SK-N-SH (cell line): ENCODE measurements around the gene CNTNAP2. TPM values are rescaled to one million over a fixed set of nuclear protein-coding genes. Genes with fewer than 3 reads are reported as not detected.

ENCODE experiments used
- CTCF ChIA-PET: fragments of 300-600, 350-600 bp; formaldehyde crosslinking; extraction: SDS; loops from one replicate; lab custom pipeline; 2021; lab: Yijun Ruan, JAX
- POLR2A ChIA-PET: fragments of 350-600 bp; sonication (Branson Sonifier 250); formaldehyde crosslinking; extraction: SDS; loops from one replicate; lab custom pipeline; 2020; ENCODE audit warnings: antibody characterized with exemption, inconsistent platforms; lab: Yijun Ruan, JAX
- DNase-seq: peaks from one replicate; pipeline ENCODE4 v3.0.0; 2012
- H2AFZ ChIP-seq: fragments of 200-600 bp; sonication (generic); 2 replicates; pipeline ENCODE4 v1.8.1; 2016; ENCODE audit warnings: antibody characterized with exemption, mild to moderate bottlenecking, low read depth
- H3F3A ChIP-seq: fragments of 200-600 bp; sonication (generic); replicated peaks from 2 replicates; pipeline ENCODE3; 2016; ENCODE audit warnings: antibody characterized with exemption, mild to moderate bottlenecking; ENCODE audit not compliant: insufficient read depth
- H3K27ac ChIP-seq, 2 experiments: fragments of 200-500 bp in 1 of 2; fragments of 200-600 bp in 1 of 2; sonication (Bioruptor generic) in 1 of 2; sonication (generic), shearing (Covaris generic) in 1 of 2; 2 replicates each; pipeline versions ENCODE4 v1.5.1 to v1.6.1; 2014 to 2016; ENCODE audit warnings: low read depth in 2 of 2, inconsistent platforms in 1 of 2, low read length in 1 of 2, mild to moderate bottlenecking in 1 of 2, mixed read lengths in 1 of 2
- H3K27me3 ChIP-seq: fragments of 200-600 bp; sonication (generic), shearing (Covaris generic); 2 replicates; pipeline ENCODE4 v1.6.1; 2016; ENCODE audit warnings: mixed run types; ENCODE audit not compliant: insufficient read depth
- H3K36me3 ChIP-seq, 2 experiments: fragments of 200-500 bp in 1 of 2; fragments of 200-600 bp in 1 of 2; sonication (Bioruptor generic) in 1 of 2; sonication (generic) in 1 of 2; replicated peaks in 1 of 2; 2 replicates each; pipeline versions ENCODE3 to v1.5.1; 2014 to 2016; ENCODE audit warnings: low read length in 1 of 2, mild to moderate bottlenecking in 1 of 2; ENCODE audit not compliant: insufficient read depth in 2 of 2, control insufficient read depth in 1 of 2
- H3K4me1 ChIP-seq, 2 experiments: fragments of 200-500 bp in 1 of 2; fragments of 200-600 bp in 1 of 2; sonication (Bioruptor generic) in 1 of 2; sonication (generic), shearing (Covaris generic) in 1 of 2; 2 replicates each; pipeline versions ENCODE4 v1.5.1 to v1.6.1; 2014 to 2016; ENCODE audit warnings: low read depth in 1 of 2, low read length in 1 of 2, mixed run types in 1 of 2; ENCODE audit not compliant: insufficient read depth in 2 of 2, control insufficient read depth in 1 of 2
- H3K4me2 ChIP-seq: fragments of 200-600 bp; sonication (generic), shearing (Covaris generic); 2 replicates; pipeline ENCODE4 v1.6.1; 2017; ENCODE audit warnings: mixed run types
- H3K4me3 ChIP-seq, 2 experiments: fragments of 200-500 bp in 1 of 2; fragments of 200-600 bp in 1 of 2; sonication (Bioruptor generic) in 1 of 2; sonication (generic), shearing (Covaris generic) in 1 of 2; 2 replicates each; pipeline versions ENCODE4 v1.5.1 to v1.8.1; 2014 to 2016; ENCODE audit warnings: low read depth in 2 of 2, inconsistent platforms in 1 of 2, low read length in 1 of 2, mild to moderate bottlenecking in 1 of 2, mixed read lengths in 1 of 2, moderate library complexity in 1 of 2
- H3K79me2 ChIP-seq: fragments of 200-600 bp; sonication (generic); 2 replicates; pipeline ENCODE4 v1.8.1; 2017; ENCODE audit warnings: mild to moderate bottlenecking; ENCODE audit not compliant: insufficient read depth
- H3K9ac ChIP-seq: fragments of 200-600 bp; sonication (generic); 2 replicates; pipeline ENCODE4 v1.6.1; 2017; ENCODE audit warnings: mixed run types
- H3K9me2 ChIP-seq: fragments of 200-600 bp; sonication (generic); 2 replicates; pipeline ENCODE4 v1.6.1; 2017; ENCODE audit warnings: mixed run types
- H3K9me3 ChIP-seq: fragments of 200-600 bp; sonication (generic); 2 replicates; pipeline ENCODE4 v1.6.1; 2017; ENCODE audit warnings: mixed run types, mild to moderate bottlenecking, moderate library complexity
- H4K20me1 ChIP-seq: fragments of 200-600 bp; sonication (generic); 2 replicates; pipeline ENCODE4 v1.6.1; 2017; ENCODE audit warnings: mild to moderate bottlenecking, mixed run types; ENCODE audit not compliant: insufficient read depth
- ELF1 ChIP-seq: IDR thresholded peaks from 2 replicates; pipeline ENCODE4 v1.4.0; 2012
- EP300 ChIP-seq, 2 experiments: IDR thresholded peaks; 2 replicates each; pipeline versions ENCODE4 v1.4.0 to v1.6.1; 2012; ENCODE audit warnings: borderline replicate concordance in 1 of 2, low read depth in 1 of 2, low read length in 1 of 2
- FOSL2 ChIP-seq: IDR thresholded peaks from 2 replicates; pipeline ENCODE4 v1.4.0; 2012; ENCODE audit warnings: low read depth, mild to moderate bottlenecking, moderate library complexity, borderline replicate concordance
- FOXJ3 ChIP-seq: sonication (generic); formaldehyde crosslinking; IDR thresholded peaks from 2 replicates; pipeline ENCODE4 v1.5.1; 2020; ENCODE audit warnings: mild to moderate bottlenecking, missing genetic modification reagents
- FOXM1 ChIP-seq: IDR thresholded peaks from 2 replicates; pipeline ENCODE4 v1.4.0; 2012; ENCODE audit warnings: low read depth, mild to moderate bottlenecking
- GABPA ChIP-seq: IDR thresholded peaks from 2 replicates; pipeline ENCODE4 v1.4.0; 2012; ENCODE audit warnings: low read depth, mild to moderate bottlenecking
- GATA2 ChIP-seq: sonication (generic); formaldehyde crosslinking; IDR thresholded peaks from 2 replicates; pipeline ENCODE4 v1.5.0; 2020; ENCODE audit warnings: mild to moderate bottlenecking, missing genetic modification reagents
- JUND ChIP-seq: IDR thresholded peaks from 2 replicates; pipeline ENCODE4 v1.4.0; 2012
- MEF2A ChIP-seq: IDR thresholded peaks from 2 replicates; pipeline ENCODE4 v1.4.0; 2012; ENCODE audit warnings: low read depth, borderline replicate concordance
- RXRA ChIP-seq: IDR thresholded peaks from 2 replicates; pipeline ENCODE4 v1.4.0; 2012; ENCODE audit warnings: low read depth, mild to moderate bottlenecking, borderline replicate concordance
- SIN3A ChIP-seq: IDR thresholded peaks from 2 replicates; pipeline ENCODE4 v1.6.1; 2012; ENCODE audit warnings: low read depth, mild to moderate bottlenecking, low read length, moderate library complexity, borderline replicate concordance
- SMC3 ChIP-seq: IDR thresholded peaks from 2 replicates; pipeline ENCODE4 v1.6.1; 2012; ENCODE audit warnings: low read depth, low read length, improper control_type of control experiment
- TCF12 ChIP-seq: IDR thresholded peaks from 2 replicates; pipeline ENCODE4 v1.4.0; 2012
- WGBS: methylation state at CpG from one replicate; pipeline ENCODE4 v1.1.6; 2017; ENCODE audit warnings: low lambda C conversion rate; 5-methylcytosine and 5-hydroxymethylcytosine counted together
- polyA plus RNA-seq, 3 experiments: library from polyadenylated mRNA; depleted of rRNA; stranded (reverse); fragments of >200 nt; gene quantifications; 2 replicates each; pipeline ENCODE4 v1.2.3, GENCODE V29; 2012
- TF ChIP-seq, protein P1 (sequence below): fragments of 200-600 bp; sonication (generic); IDR thresholded peaks from 2 replicates; pipeline ENCODE4 v1.6.1; 2017; ENCODE audit warnings: antibody characterized with exemption, mild to moderate bottlenecking, moderate library complexity
- TF ChIP-seq, protein P2 (sequence below): fragments of 150-350 bp; IDR thresholded peaks from 2 replicates; pipeline ENCODE4 v1.6.1; 2017; ENCODE audit warnings: antibody characterized with exemption, low read length, low read depth, borderline replicate concordance
- TF ChIP-seq, protein P3 (sequence below): IDR thresholded peaks from 2 replicates; pipeline ENCODE4 v1.4.0; 2012; ENCODE audit warnings: low read depth, borderline replicate concordance
- TF ChIP-seq, protein P4 (sequence below): IDR thresholded peaks from 2 replicates; pipeline ENCODE4; 2012
- TF ChIP-seq, protein P5 (sequence below): IDR thresholded peaks from 2 replicates; pipeline ENCODE4 v1.6.1; 2012; ENCODE audit warnings: mild to moderate bottlenecking, low read depth, low read length, moderate library complexity

Gene CNTNAP2
- polyA plus RNA-seq, 1 of the 3 experiments (the other 2 are of a cell fraction): 3.4 TPM

DNA sequence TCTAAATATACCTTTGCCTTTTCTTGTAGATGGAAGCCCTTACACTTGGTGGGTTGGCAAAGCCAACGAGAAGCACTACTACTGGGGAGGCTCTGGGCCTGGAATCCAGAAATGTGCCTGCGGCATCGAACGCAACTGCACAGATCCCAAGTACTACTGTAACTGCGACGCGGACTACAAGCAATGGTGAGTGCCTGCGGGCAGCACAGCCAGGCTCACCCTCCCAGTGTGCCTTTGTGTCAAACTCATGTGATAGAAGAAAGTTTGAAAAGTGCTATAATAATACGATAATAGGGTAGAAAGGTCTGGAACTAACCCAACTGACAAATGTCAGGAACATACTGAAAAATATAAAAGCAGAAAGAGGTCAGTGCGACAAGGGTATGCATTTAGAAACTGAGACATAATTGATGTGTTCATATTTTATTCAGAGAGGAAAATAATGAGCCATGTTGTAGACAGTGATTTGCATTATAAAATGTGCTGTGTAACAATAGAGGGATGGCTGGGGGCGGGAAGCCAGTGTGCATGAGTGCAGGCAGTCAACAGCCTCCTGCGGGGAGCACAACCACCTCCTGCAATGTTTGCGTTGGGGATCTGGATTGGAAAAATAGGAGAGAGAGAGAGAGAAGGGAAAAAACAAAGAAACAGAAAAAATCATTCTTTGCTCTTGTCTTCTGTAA lies 1787.1 kb downstream of the CNTNAP2 start:
- Histone ChIP-seq H3K9ac (no peak overlapping the region), H3F3A (no peaks in the 10 kb centered on the region), H3K9me2 (no peaks in the 10 kb centered on the region), H3K4me3 (no peak overlapping the region), H3K9me3 (no peaks in the 10 kb centered on the region), H3K27ac (no peak overlapping the region)
- POLR2A ChIA-PET: no interaction called here
- TF ChIP-seq SMC3: no peak
- no peak for TF ChIP-seq FOXM1
- no peak for TF ChIP-seq FOXJ3 (CRISPR knock-in tag)
- no peak for TF ChIP-seq EP300 (IDR thresholded peaks at IDR 0.05; ENCODE audit: borderline replicate concordance in 1 of 2, low read depth in 1 of 2, low read length in 1 of 2)
- no peak for TF ChIP-seq SIN3A
- TF ChIP-seq GATA2 (CRISPR knock-in tag): no peak
- TF ChIP-seq RXRA: no peak
- no peak for TF ChIP-seq JUND
- TF ChIP-seq, all 33 proteins: peak for 0
- Histone ChIP-seq H3K27me3 (no peaks in the 10 kb centered on the region), H3K36me3 (no peaks in the 10 kb centered on the region), H3K4me1 (no peaks in the 10 kb centered on the region), H4K20me1 (no peaks in the 10 kb centered on the region), H3K79me2 (no peaks in the 10 kb centered on the region), H3K4me2 (no peak overlapping the region), H2AFZ (no peak overlapping the region)
- no peak for DNase-seq
- 81% methylated on average over 13 of the region's 13 CpGs for WGBS
- CTCF ChIA-PET: interaction anchor here (0.6 kb wide), 1 partner anchor 216 kb away, joined by 3 read pairs; no protein-coding TSS in a partner anchor

DNA sequence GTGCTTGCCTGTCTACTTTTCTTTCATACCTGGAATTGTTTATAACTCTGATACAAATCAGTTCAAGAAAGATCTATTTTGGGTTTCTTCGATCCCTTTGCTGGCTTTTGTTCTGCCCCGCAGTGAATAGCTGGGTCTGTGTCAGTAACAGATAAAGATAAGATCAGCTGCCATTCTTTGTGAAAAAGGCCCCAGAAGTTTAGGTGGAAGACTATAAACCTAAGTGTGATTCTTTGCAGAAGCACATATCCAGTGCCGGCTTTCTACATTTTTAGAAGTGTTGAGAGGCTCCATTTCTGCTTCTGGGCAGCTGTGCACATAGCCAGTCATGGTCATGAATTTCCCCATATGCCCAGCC lies 1787.6 kb downstream of the CNTNAP2 start:
- Histone ChIP-seq H3K79me2 (no peaks in the 10 kb centered on the region), H3K4me2 (no peak overlapping the region), H3K27me3 (no peaks in the 10 kb centered on the region), H4K20me1 (no peaks in the 10 kb centered on the region), H3K4me3 (no peak overlapping the region)
- ChIA-PET POLR2A (no interaction called here), CTCF (interaction anchor here (0.6 to 1.5 kb wide), 2 partner anchors 9 to 216 kb away, joined by 3 to 4 read pairs; no protein-coding TSS in a partner anchor)
- no peak for TF ChIP-seq ELF1
- TF ChIP-seq GABPA: no peak
- TF ChIP-seq, protein P1, sequence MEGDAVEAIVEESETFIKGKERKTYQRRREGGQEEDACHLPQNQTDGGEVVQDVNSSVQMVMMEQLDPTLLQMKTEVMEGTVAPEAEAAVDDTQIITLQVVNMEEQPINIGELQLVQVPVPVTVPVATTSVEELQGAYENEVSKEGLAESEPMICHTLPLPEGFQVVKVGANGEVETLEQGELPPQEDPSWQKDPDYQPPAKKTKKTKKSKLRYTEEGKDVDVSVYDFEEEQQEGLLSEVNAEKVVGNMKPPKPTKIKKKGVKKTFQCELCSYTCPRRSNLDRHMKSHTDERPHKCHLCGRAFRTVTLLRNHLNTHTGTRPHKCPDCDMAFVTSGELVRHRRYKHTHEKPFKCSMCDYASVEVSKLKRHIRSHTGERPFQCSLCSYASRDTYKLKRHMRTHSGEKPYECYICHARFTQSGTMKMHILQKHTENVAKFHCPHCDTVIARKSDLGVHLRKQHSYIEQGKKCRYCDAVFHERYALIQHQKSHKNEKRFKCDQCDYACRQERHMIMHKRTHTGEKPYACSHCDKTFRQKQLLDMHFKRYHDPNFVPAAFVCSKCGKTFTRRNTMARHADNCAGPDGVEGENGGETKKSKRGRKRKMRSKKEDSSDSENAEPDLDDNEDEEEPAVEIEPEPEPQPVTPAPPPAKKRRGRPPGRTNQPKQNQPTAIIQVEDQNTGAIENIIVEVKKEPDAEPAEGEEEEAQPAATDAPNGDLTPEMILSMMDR: no peak
- no peak for TF ChIP-seq GATA2 (CRISPR knock-in tag)
- TF ChIP-seq, protein P2, sequence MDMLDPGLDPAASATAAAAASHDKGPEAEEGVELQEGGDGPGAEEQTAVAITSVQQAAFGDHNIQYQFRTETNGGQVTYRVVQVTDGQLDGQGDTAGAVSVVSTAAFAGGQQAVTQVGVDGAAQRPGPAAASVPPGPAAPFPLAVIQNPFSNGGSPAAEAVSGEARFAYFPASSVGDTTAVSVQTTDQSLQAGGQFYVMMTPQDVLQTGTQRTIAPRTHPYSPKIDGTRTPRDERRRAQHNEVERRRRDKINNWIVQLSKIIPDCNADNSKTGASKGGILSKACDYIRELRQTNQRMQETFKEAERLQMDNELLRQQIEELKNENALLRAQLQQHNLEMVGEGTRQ: no peak
- no peak for TF ChIP-seq MEF2A
- no peak for TF ChIP-seq SMC3
- TF ChIP-seq TCF12: no peak
- TF ChIP-seq RXRA: no peak
- TF ChIP-seq, protein P3, sequence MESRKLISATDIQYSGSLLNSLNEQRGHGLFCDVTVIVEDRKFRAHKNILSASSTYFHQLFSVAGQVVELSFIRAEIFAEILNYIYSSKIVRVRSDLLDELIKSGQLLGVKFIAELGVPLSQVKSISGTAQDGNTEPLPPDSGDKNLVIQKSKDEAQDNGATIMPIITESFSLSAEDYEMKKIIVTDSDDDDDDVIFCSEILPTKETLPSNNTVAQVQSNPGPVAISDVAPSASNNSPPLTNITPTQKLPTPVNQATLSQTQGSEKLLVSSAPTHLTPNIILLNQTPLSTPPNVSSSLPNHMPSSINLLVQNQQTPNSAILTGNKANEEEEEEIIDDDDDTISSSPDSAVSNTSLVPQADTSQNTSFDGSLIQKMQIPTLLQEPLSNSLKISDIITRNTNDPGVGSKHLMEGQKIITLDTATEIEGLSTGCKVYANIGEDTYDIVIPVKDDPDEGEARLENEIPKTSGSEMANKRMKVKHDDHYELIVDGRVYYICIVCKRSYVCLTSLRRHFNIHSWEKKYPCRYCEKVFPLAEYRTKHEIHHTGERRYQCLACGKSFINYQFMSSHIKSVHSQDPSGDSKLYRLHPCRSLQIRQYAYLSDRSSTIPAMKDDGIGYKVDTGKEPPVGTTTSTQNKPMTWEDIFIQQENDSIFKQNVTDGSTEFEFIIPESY: no peak
- TF ChIP-seq FOSL2: no peak
- no peak for TF ChIP-seq FOXJ3 (CRISPR knock-in tag)
- TF ChIP-seq, protein P4, sequence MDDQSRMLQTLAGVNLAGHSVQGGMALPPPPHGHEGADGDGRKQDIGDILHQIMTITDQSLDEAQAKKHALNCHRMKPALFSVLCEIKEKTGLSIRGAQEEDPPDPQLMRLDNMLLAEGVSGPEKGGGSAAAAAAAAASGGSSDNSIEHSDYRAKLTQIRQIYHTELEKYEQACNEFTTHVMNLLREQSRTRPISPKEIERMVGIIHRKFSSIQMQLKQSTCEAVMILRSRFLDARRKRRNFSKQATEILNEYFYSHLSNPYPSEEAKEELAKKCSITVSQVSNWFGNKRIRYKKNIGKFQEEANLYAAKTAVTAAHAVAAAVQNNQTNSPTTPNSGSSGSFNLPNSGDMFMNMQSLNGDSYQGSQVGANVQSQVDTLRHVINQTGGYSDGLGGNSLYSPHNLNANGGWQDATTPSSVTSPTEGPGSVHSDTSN: no peak
- TF ChIP-seq, protein P5, sequence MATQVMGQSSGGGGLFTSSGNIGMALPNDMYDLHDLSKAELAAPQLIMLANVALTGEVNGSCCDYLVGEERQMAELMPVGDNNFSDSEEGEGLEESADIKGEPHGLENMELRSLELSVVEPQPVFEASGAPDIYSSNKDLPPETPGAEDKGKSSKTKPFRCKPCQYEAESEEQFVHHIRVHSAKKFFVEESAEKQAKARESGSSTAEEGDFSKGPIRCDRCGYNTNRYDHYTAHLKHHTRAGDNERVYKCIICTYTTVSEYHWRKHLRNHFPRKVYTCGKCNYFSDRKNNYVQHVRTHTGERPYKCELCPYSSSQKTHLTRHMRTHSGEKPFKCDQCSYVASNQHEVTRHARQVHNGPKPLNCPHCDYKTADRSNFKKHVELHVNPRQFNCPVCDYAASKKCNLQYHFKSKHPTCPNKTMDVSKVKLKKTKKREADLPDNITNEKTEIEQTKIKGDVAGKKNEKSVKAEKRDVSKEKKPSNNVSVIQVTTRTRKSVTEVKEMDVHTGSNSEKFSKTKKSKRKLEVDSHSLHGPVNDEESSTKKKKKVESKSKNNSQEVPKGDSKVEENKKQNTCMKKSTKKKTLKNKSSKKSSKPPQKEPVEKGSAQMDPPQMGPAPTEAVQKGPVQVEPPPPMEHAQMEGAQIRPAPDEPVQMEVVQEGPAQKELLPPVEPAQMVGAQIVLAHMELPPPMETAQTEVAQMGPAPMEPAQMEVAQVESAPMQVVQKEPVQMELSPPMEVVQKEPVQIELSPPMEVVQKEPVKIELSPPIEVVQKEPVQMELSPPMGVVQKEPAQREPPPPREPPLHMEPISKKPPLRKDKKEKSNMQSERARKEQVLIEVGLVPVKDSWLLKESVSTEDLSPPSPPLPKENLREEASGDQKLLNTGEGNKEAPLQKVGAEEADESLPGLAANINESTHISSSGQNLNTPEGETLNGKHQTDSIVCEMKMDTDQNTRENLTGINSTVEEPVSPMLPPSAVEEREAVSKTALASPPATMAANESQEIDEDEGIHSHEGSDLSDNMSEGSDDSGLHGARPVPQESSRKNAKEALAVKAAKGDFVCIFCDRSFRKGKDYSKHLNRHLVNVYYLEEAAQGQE: no peak
- TF ChIP-seq, all 33 proteins: peak for 0
- Histone ChIP-seq H3K9ac (no peak overlapping the region), H3K9me3 (no peaks in the 10 kb centered on the region), H3K4me1 (no peaks in the 10 kb centered on the region), H3K36me3 (no peaks in the 10 kb centered on the region), H2AFZ (no peak overlapping the region), H3F3A (no peaks in the 10 kb centered on the region), H3K9me2 (no peaks in the 10 kb centered on the region), H3K27ac (no peak overlapping the region)
- WGBS: 53% methylated on average over 3 of the region's 3 CpGs
- no peak for DNase-seq
